ENCODE results near the gene PKP1.
A peak's percentile ranks its signal among the peaks of the same experiment; 100 is the strongest.

The PKP1 gene

DNA sequence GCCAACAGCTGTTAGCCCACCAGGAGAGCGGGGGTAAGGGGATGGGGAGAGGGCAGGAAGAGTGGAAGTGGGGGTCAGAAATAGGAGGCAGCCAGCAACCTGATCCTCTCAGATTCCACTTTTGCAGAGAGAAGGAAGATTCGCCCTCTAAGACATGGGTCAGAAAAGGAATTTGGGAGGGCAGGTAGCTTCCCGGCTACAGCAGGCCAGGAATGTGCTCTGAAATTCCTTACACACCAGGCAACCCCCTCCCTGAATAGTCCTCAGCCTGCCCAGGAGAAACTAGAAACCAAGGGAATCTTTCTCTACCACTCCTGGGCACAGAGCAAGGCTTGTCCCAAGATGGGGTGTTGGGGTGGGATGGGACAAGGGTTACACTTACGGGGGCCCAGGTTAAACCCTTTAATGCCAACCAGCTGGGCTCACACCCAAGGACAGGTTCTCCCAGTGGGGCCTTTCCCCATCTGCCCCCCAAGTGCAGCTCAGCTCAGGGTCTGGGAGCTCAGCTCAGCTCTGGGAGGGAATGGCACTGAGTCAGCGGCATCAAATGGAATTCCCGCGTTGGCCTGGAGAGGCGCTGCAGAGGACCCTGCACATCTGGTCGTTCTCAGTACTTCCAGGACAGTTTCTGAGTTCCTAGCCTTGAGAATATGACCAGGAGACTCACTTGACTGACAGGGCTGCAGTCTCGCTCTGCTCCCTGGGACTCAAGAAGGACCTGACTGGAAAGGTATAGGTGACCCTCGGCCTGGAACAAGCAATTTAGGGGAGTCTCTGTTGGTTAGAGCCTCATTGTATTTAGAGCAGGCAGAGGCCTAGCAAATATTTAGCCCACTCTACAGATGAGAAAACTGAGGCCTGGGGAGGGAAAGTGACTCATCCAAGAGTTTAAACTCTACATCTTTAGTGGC is 93.4 kb downstream of the PKP1 start:
- DNase-seq = no peak

DNA sequence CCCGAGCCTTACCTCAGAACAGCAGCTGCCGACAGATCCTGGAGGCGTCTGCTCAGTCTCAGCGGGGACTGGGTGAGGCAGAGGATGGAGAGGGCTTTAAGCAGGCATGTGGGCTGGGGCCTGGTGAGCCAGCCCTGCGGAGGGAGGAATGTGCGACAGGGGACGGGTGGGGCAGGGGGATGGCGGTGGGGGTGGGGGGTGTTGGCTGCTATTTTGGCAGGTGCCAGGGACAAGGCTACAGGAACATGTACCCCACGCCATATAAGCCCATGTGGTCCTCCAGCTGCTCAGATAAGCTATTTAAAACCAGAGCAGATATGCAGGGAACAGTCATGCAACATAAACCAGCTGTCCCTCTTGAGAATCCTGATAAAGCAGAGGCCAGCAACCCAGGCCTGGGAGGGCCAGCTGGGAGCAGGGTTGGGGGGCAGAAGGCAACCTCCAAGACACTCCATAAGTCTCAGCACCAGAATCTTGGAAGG is 94.3 kb downstream of the PKP1 start, which contains the start of gene TNNT2:
TNNT2 (minus strand) TSS at position 70 of the 482 bp plus-strand sequence. CDS start 4,426 bp downstream, outside the sequence.
- DNase-seq = no peak

DNA sequence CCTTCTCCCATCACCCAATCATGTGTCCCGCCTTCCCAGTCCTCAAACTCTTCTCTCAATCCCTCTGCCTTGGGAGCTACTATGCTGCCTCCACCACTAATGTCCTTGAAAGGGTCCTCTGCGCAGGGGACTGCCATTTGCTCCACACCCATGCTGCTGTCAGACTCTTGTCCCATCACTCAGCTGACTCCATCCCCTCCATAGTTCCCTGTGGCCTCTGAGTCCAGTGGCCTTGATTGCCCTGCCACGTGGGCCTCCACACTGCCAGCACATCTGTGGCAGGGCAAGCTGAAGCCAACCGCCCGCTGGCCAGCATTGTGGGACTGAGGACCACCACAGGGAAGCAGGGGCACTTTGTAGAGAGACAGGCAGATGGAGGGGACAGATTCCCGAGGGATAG is 95.5 kb downstream of the PKP1 start:
- DNase-seq = no peak

DNA sequence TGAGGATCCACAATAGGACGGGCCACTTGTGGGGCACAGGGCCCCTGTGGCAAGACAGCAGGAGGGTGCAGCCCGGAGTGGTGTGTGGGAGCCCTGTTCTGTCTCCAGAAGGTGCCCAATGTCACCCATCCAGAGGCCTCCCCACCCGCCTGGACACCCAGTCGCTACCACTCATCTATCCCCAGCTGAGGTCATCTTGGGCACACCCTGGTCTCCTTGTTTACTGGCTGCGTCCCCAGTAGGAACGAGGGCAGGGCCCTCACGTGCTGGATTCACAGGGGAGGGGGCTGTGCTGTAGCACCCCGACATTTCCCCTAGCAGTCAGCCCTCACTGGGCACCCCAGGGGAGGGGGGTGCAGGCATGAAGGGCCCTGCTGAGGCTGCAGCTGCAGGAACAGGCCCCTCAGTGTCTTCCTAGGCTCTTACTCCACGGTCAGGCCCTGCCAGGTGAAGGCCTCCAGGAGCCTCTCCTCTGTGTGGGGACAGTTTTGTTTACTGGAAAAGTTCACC is 96.5 kb downstream of the PKP1 start:
- DNase-seq = no peak

DNA sequence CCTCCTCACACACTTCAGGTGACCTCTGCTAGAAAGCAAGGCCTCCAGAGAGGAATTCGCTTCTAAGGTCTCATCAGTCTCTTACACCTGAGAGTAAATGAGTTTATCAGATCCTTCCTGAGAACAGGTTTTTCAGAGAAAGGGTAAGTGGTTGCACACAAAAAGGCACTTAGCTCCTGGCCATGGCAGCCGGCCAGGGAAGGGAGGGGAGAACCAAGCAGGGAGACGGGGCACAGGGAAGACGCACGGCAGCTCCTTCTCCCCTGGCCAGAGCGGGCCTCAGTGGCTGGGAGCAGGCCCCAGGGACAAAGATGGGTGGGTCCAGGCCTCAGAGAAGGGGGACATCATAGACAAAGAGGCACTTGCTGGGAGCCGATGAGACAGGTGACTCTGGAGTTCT is 97.8 kb downstream of the PKP1 start:
- DNase-seq = peak; percentile 88
